Naive thymus-derived CD8-positive, alpha-beta T cell (primary cell): ENCODE results near the gene MBL2. TPM values are rescaled to one million over a fixed set of nuclear protein-coding genes. Genes with fewer than 3 reads are reported as not detected.

Experiments
- ATAC-seq, 2 donors: fragments of 150-1000 bp; cut with Tn5 transposase in 1 of 2; sonication (Bioruptor Pico), chemical (Tn5 transposase) in 1 of 2; 1 replicate in 1 of 2; 2 replicates in 1 of 2; pipeline ENCODE4 v1.10.0; 2021; ENCODE audit warnings: mild to moderate bottlenecking in 2 of 2, moderate library complexity in 2 of 2
- POLR2A ChIA-PET: fragments of 350-600 bp; sonication (Branson Sonifier 250); formaldehyde crosslinking; loops from one replicate; lab custom pipeline; 2021; ENCODE audit warnings: antibody characterized with exemption; lab: Charles Lee
- DNase-seq, 10 donors: peaks; one replicate each; pipeline versions ENCODE4 v3.0.0 to v3.0.0-alpha.2; 2020 to 2022
- H3K27ac Mint-ChIP-seq, 10 donors: one replicate each; pipeline ENCODE4 v1.8.0; 2020 to 2022; ENCODE audit warnings: mild to moderate bottlenecking in 10 of 10, mixed read lengths in 10 of 10, moderate library complexity in 4 of 10, inconsistent platforms in 1 of 10
- H3K27me3 Mint-ChIP-seq, 5 donors: one replicate each; pipeline ENCODE4 v1.8.0; 2021 to 2022; ENCODE audit warnings: mixed read lengths in 5 of 5
- H3K36me3 Mint-ChIP-seq, 3 donors: one replicate each; pipeline ENCODE4 v1.8.0; 2020 to 2022; ENCODE audit warnings: mixed read lengths in 3 of 3, mild to moderate bottlenecking in 2 of 3, inconsistent platforms in 1 of 3
- H3K4me1 Mint-ChIP-seq, 4 donors: one replicate each; pipeline ENCODE4 v1.8.0; 2021 to 2022; ENCODE audit warnings: mixed read lengths in 4 of 4
- H3K4me3 Mint-ChIP-seq, 10 donors: one replicate each; pipeline ENCODE4 v1.8.0; 2020 to 2022; ENCODE audit warnings: mild to moderate bottlenecking in 10 of 10, mixed read lengths in 10 of 10, moderate library complexity in 6 of 10, inconsistent platforms in 1 of 10
- H3K9me3 Mint-ChIP-seq, 9 donors: one replicate each; pipeline ENCODE4 v1.8.0; 2020 to 2022; ENCODE audit warnings: mixed read lengths in 9 of 9, mild to moderate bottlenecking in 3 of 9, inconsistent platforms in 1 of 9, moderate library complexity in 1 of 9
- polyA plus RNA-seq, 3 donors: library from polyadenylated mRNA; unstranded; fragments of 300-500 nt; fragmentation: Illumina TruSeq; gene quantifications; one replicate each; pipeline ENCODE4 v1.2.3, GENCODE V29; 2021
- total RNA-seq, 8 experiments: library from RNA in 2 of 8; stranded (reverse) in 2 of 8; gene quantifications; one replicate each; pipeline ENCODE4 v1.2.3 and lab custom pipeline; 2021 to 2026

MBL2 gene
- total and polyA plus RNA-seq, 5 experiments from 2014 or later = not detected

- H3K4me1 Mint-ChIP-seq = no peaks in the 10 kb centered on the region
- POLR2A ChIA-PET = no interaction called here
- DNase-seq = no peak
- H3K36me3 Mint-ChIP-seq = no peaks in the 10 kb centered on the region
- no peak overlapping the region for H3K27ac Mint-ChIP-seq
- no peaks in the 10 kb centered on the region for H3K27me3 Mint-ChIP-seq
- H3K9me3 Mint-ChIP-seq = peaks cover 0 to 3% (median 0%) of the 10 kb centered on the region in 9 donors
- H3K4me3 Mint-ChIP-seq = no peak overlapping the region
- ATAC-seq = no peak
Measured at GRCh38 chr10:52768001-52768532, 4.5 kb downstream of the MBL2 start.

- no peak overlapping the region for H3K4me3 Mint-ChIP-seq
- ATAC-seq = no peak
- peaks cover 0 to 3% (median 0%) of the 10 kb centered on the region in 9 donors for H3K9me3 Mint-ChIP-seq
- POLR2A ChIA-PET = no interaction called here
- no peak for DNase-seq
- H3K36me3 Mint-ChIP-seq = no peaks in the 10 kb centered on the region
- peaks cover 0 to 1% (median 0%) of the 10 kb centered on the region in 4 donors for H3K4me1 Mint-ChIP-seq
- H3K27ac Mint-ChIP-seq = no peak overlapping the region
- peaks cover 0 to 10% (median 0%) of the 10 kb centered on the region in 5 donors for H3K27me3 Mint-ChIP-seq
Measured at GRCh38 chr10:52762088-52762487, 10.5 kb downstream of the MBL2 start.

- peaks cover 0 to 13% (median 0%) of the 10 kb centered on the region in 5 donors for H3K27me3 Mint-ChIP-seq
- ATAC-seq = no peak
- H3K36me3 Mint-ChIP-seq = no peaks in the 10 kb centered on the region
- DNase-seq = no peak
- H3K4me3 Mint-ChIP-seq = no peak overlapping the region
- POLR2A ChIA-PET = no interaction called here
- H3K9me3 Mint-ChIP-seq = no peaks in the 10 kb centered on the region
- H3K27ac Mint-ChIP-seq = no peak overlapping the region
- peaks cover 0 to 6% (median 0%) of the 10 kb centered on the region in 4 donors for H3K4me1 Mint-ChIP-seq
Measured at GRCh38 chr10:52759154-52759553, 13.4 kb downstream of the MBL2 start.

GRCh38 chr10:52758406-52758805 is 14.2 kb downstream of the MBL2 start:
- POLR2A ChIA-PET = no interaction called here
- Mint-ChIP-seq H3K27me3 (peaks cover 0 to 13% (median 0%) of the 10 kb centered on the region in 5 donors), H3K4me1 (peaks cover 0 to 6% (median 0%) of the 10 kb centered on the region in 4 donors), H3K4me3 (no peak overlapping the region), H3K36me3 (no peaks in the 10 kb centered on the region), H3K27ac (no peak overlapping the region), H3K9me3 (no peaks in the 10 kb centered on the region)
- DNase-seq (no peak), ATAC-seq (no peak)

GRCh38 chr10:52757773-52758172 is 14.8 kb downstream of the MBL2 start:
- no peaks in the 10 kb centered on the region for H3K9me3 Mint-ChIP-seq
- no peak for DNase-seq
- H3K27ac Mint-ChIP-seq = no peak overlapping the region
- H3K36me3 Mint-ChIP-seq = no peaks in the 10 kb centered on the region
- H3K4me3 Mint-ChIP-seq = no peak overlapping the region
- H3K27me3 Mint-ChIP-seq = peaks cover 0 to 13% (median 0%) of the 10 kb centered on the region in 5 donors
- POLR2A ChIA-PET = no interaction called here
- ATAC-seq = no peak
- peaks cover 0 to 6% (median 0%) of the 10 kb centered on the region in 4 donors for H3K4me1 Mint-ChIP-seq

- no peak for DNase-seq
- peaks cover 0 to 6% (median 0%) of the 10 kb centered on the region in 4 donors for H3K4me1 Mint-ChIP-seq
- POLR2A ChIA-PET = no interaction called here
- no peak overlapping the region for H3K4me3 Mint-ChIP-seq
- no peak for ATAC-seq
- peaks cover 0 to 11% (median 0%) of the 10 kb centered on the region in 5 donors for H3K27me3 Mint-ChIP-seq
- H3K9me3 Mint-ChIP-seq = peaks cover 0 to 2% (median 0%) of the 10 kb centered on the region in 9 donors
- H3K27ac Mint-ChIP-seq = no peak overlapping the region
- no peaks in the 10 kb centered on the region for H3K36me3 Mint-ChIP-seq
Measured at GRCh38 chr10:52756966-52757365, 15.6 kb downstream of the MBL2 start.

GRCh38 chr10:52756295-52756694 is 16.3 kb downstream of the MBL2 start:
- no peaks in the 10 kb centered on the region for H3K36me3 Mint-ChIP-seq
- ATAC-seq = no peak

GRCh38 chr10:52755297-52756062 is 17.1 kb downstream of the MBL2 start:
- ATAC-seq (no peak), DNase-seq (no peak)
- H3K4me3 Mint-ChIP-seq = no peak overlapping the region
- peaks cover 0 to 6% (median 0%) of the 10 kb centered on the region in 4 donors for H3K4me1 Mint-ChIP-seq
- peaks cover 0 to 10% (median 0%) of the 10 kb centered on the region in 5 donors for H3K27me3 Mint-ChIP-seq
- peaks cover 0 to 2% (median 0%) of the 10 kb centered on the region in 9 donors for H3K9me3 Mint-ChIP-seq
- POLR2A ChIA-PET = no interaction called here
- no peak overlapping the region for H3K27ac Mint-ChIP-seq
- no peaks in the 10 kb centered on the region for H3K36me3 Mint-ChIP-seq

More at GRCh38 chr10:52756295-52756694, 16.3 kb downstream of the MBL2 start:
- Mint-ChIP-seq H3K27me3 (peaks cover 0 to 10% (median 0%) of the 10 kb centered on the region in 5 donors), H3K9me3 (peaks cover 0 to 2% (median 0%) of the 10 kb centered on the region in 9 donors), H3K27ac (no peak overlapping the region), H3K4me1 (peaks cover 0 to 6% (median 0%) of the 10 kb centered on the region in 4 donors), H3K4me3 (no peak overlapping the region)
- POLR2A ChIA-PET = no interaction called here
- no peak for DNase-seq

GRCh38 chr10:52752801-52753445 is 19.7 kb downstream of the MBL2 start:
- no peak overlapping the region for H3K4me3 Mint-ChIP-seq
- POLR2A ChIA-PET = no interaction called here
- no peak for DNase-seq
- H3K27ac Mint-ChIP-seq = no peak overlapping the region
- H3K36me3 Mint-ChIP-seq = no peaks in the 10 kb centered on the region
- ATAC-seq = no peak
- peaks cover 0 to 20% (median 0%) of the 10 kb centered on the region in 9 donors for H3K9me3 Mint-ChIP-seq
- peaks cover 0 to 6% (median 0%) of the 10 kb centered on the region in 4 donors for H3K4me1 Mint-ChIP-seq
- peaks cover 0 to 10% (median 0%) of the 10 kb centered on the region in 5 donors for H3K27me3 Mint-ChIP-seq

- H3K27me3 Mint-ChIP-seq = peaks cover 0 to 8% (median 0%) of the 10 kb centered on the region in 5 donors
Measured at GRCh38 chr10:52752261-52752660, 20.3 kb downstream of the MBL2 start.

GRCh38 chr10:52751337-52751736 is 21.2 kb downstream of the MBL2 start:
- Mint-ChIP-seq H3K9me3 (peaks cover 0 to 20% (median 0%) of the 10 kb centered on the region in 9 donors), H3K27ac (no peak overlapping the region)
- POLR2A ChIA-PET = no interaction called here

More at GRCh38 chr10:52752261-52752660, 20.3 kb downstream of the MBL2 start:
- POLR2A ChIA-PET = no interaction called here
- ATAC-seq (no peak), DNase-seq (no peak)
- H3K9me3 Mint-ChIP-seq = peaks cover 0 to 20% (median 0%) of the 10 kb centered on the region in 9 donors
- no peak overlapping the region for H3K4me3 Mint-ChIP-seq
- H3K36me3 Mint-ChIP-seq = no peaks in the 10 kb centered on the region
- no peak overlapping the region for H3K27ac Mint-ChIP-seq
- H3K4me1 Mint-ChIP-seq = peaks cover 0 to 6% (median 0%) of the 10 kb centered on the region in 4 donors

GRCh38 chr10:52750629-52751028 is 22.0 kb downstream of the MBL2 start:
- Mint-ChIP-seq H3K4me3 (no peak overlapping the region), H3K36me3 (no peaks in the 10 kb centered on the region)
- POLR2A ChIA-PET = no interaction called here

More at GRCh38 chr10:52751337-52751736, 21.2 kb downstream of the MBL2 start:
- DNase-seq (no peak), ATAC-seq (no peak)
- no peak overlapping the region for H3K4me3 Mint-ChIP-seq
- peaks cover 0 to 4% (median 0%) of the 10 kb centered on the region in 5 donors for H3K27me3 Mint-ChIP-seq
- H3K4me1 Mint-ChIP-seq = peaks cover 0 to 4% (median 0%) of the 10 kb centered on the region in 4 donors
- no peaks in the 10 kb centered on the region for H3K36me3 Mint-ChIP-seq

GRCh38 chr10:52747694-52748093 is 24.9 kb downstream of the MBL2 start:
- no peaks in the 10 kb centered on the region for H3K36me3 Mint-ChIP-seq
- DNase-seq (no peak), ATAC-seq (no peak)
- H3K4me1 Mint-ChIP-seq = no peaks in the 10 kb centered on the region
- POLR2A ChIA-PET = no interaction called here
- no peak overlapping the region for H3K27ac Mint-ChIP-seq
- peaks cover 0 to 4% (median 0%) of the 10 kb centered on the region in 5 donors for H3K27me3 Mint-ChIP-seq
- no peak overlapping the region for H3K4me3 Mint-ChIP-seq
- peaks cover 0 to 20% (median 0%) of the 10 kb centered on the region in 9 donors for H3K9me3 Mint-ChIP-seq

More at GRCh38 chr10:52750629-52751028, 22.0 kb downstream of the MBL2 start:
- no peak for DNase-seq
- no peak overlapping the region for H3K27ac Mint-ChIP-seq
- H3K27me3 Mint-ChIP-seq = peaks cover 0 to 4% (median 0%) of the 10 kb centered on the region in 5 donors
- ATAC-seq = no peak
- peaks cover 0 to 20% (median 0%) of the 10 kb centered on the region in 9 donors for H3K9me3 Mint-ChIP-seq
- no peaks in the 10 kb centered on the region for H3K4me1 Mint-ChIP-seq
